Right kidney (tissue), 1 donor: Measurements from ENCODE around the gene SEL1L2.

Experiments used
- DNase-seq: peaks from one replicate; pipeline ENCODE4 v3.0.0-alpha.2; 2016

SEL1L2 gene

GRCh38 chr20:13865791-13866351 lies 124.5 kb downstream of the SEL1L2 start:
- DNase-seq: no peak

GRCh38 chr20:13865156-13865555 lies 125.3 kb downstream of the SEL1L2 start:
- DNase-seq: no peak

GRCh38 chr20:13863244-13863643 lies 127.2 kb downstream of the SEL1L2 start:
- no peak for DNase-seq

GRCh38 chr20:13862245-13862644 lies 128.2 kb downstream of the SEL1L2 start:
- DNase-seq: no peak

DNA sequence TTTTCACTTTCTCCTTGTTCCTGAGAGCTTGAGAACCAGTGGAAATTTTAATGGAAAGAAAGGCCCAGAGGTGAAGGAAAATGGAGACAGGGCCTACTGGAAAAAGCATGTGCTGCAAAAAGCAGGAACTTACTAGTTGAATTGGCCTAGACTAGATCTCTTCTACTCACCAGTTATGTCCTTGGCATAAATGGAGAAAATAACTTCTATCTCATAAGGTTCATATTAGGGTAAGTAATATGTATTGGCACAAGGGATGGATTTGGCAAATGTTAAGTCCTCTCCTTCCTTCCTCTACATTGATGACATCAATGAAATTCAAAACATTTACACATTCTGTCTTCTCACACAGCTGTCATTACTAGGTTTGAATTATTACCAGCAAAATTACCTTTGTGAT lies 131.5 kb downstream of the SEL1L2 start:
- DNase-seq: no peak

GRCh38 chr20:13858439-13858838 lies 132.0 kb downstream of the SEL1L2 start:
- DNase-seq: no peak

DNA sequence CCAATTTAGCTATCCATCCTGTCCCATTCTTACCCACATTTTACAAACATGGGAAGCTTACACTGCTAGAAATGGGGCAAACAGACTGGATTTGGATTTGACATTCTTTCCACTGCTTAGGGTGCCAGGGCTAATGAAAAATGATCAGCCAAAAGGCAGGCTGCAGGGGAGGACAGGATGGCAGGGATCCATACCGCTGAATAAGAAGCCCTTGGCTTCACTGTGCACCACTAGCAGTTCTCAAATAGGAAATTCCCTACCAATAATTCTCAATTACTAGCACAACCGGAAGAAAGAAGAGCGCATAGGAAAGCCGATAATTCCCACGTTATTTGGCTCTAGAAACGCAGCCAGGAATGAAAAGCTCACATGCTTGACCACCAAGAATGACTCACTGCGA lies 132.5 kb downstream of the SEL1L2 start:
- no peak for DNase-seq

DNA sequence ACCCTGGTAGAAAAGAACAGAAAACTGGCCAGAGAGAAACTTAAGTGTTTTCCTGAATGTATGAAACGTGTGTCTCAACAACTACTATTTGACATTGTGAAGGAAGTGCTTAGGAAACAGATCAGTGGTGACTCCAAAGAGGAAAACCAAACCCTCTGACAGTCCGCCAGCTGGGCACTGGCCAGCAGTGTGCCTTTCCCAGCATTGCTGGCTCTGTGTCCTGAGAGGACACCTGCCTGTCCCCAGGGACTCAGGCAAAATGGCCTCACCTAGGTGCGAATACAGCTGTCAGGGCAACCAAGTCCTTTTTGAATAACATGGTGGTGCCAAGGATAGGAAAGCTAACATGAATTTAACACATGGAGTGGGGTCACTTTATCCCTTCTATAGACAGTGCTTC lies 133.1 kb downstream of the SEL1L2 start:
- DNase-seq: no peak

GRCh38 chr20:13856354-13856753 lies 134.1 kb downstream of the SEL1L2 start:
- DNase-seq: no peak

DNA sequence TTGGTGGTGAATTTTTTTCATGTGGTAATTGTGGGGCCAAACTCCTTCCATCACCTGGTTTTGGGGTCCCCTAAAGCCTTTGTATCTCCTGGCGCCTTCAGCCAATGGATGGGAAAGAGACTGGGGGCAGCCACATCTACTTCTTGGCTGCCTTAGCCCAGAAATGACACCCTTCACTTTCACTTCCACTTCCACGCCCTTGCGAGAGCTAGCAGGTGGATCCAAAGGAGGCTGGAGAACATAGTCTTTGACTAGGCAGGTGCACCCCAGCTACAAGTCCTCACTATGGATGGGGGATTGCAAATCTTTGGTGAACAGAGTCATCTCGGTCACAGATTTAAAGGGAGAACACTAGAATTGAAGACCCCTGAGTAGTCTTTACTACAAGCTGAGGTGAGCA lies 134.8 kb downstream of the SEL1L2 start:
- no peak for DNase-seq

GRCh38 chr20:13852306-13852705 lies 138.1 kb downstream of the SEL1L2 start:
- DNase-seq: no peak

DNA sequence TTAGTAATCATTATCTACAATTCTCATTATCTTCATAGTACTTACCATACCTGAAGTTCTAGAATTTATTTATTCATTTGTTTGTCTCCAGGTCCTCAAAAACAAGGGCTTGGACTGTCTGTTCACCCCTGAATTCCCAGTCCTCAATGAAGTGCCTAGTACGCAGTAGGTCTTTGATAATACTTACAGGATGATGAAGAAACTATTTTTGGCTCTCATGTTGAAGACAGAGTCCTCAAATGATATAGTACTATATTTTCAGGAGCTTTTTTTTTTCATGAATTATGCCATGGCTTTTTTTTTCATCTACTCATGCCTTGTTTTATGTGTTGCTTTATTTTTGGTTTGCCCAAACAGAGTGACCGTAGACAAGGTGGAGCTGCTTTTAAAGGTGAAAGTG lies 139.1 kb downstream of the SEL1L2 start:
- no peak for DNase-seq

DNA sequence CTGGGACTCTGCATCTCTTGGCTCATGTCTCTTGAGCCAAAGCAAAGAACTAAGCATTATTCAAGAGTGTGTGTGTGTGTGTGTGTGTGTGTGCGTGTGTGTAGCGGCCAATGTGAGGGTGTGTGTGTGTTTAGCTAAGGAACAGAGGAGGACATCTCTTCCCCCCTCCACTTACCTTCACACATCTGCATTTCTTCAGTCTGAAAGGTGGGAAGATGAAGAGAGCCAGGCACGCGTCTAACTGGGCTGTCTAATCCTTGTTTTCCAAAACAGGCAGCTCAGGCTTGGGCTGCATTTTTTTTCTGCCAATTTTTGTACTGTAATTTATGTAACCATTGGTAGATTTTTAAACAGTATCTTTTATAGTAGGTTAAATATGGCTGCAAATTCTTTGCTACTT lies 146.1 kb downstream of the SEL1L2 start:
- DNase-seq: no peak

DNA sequence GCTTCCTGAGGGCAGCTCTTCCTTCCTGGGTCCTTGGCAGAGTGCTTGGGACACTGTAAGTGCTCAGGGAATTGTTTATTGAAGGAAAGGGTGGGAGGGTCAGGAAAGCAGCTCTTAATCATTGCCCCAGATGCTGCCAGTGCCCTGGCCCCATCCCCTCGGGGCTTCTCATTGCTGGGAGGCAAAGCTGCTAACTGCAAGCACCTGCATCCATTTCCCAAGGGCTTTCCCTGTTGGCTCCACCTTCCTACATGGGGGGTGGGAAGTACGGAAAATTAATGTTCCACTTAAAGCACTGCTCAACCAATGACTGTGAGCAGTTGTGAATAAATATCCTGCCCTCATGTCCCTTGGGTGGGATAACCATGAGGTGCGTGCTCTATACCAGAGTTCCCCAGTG lies 149.2 kb downstream of the SEL1L2 start:
- no peak for DNase-seq

GRCh38 chr20:13840093-13840465 lies 150.3 kb downstream of the SEL1L2 start:
- DNase-seq: no peak

GRCh38 chr20:13839421-13840092 lies 150.9 kb downstream of the SEL1L2 start:
- DNase-seq: no peak

- DNase-seq: no peak
These were observed 151.8 kb downstream of the SEL1L2 start for GRCh38 chr20:13838664-13839063.

GRCh38 chr20:13831476-13831875 lies 158.9 kb downstream of the SEL1L2 start:
- no peak for DNase-seq

- no peak for DNase-seq
These were observed 164.9 kb downstream of the SEL1L2 start for GRCh38 chr20:13825465-13825864.

DNA sequence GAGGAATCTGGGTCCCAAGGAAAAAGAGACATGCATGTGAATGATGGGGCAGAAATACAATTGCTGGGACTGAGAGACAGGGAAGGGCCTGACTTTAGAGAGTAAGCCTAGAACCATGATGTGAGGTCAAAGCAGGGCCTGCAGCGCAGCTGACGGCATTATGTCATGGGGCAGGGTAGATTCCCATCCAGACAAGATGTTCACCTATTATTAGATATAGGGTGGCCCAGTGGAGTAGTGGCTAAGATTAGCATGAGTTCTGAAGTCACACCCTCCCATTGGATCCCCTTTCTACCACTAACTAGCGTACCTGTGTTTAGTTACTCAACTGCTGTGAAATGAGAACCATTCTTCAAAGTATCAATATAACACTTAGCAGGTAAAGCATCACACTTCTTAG lies 166.0 kb downstream of the SEL1L2 start:
- no peak for DNase-seq

GRCh38 chr20:13822459-13822858 lies 168.0 kb downstream of the SEL1L2 start:
- DNase-seq: no peak

DNA sequence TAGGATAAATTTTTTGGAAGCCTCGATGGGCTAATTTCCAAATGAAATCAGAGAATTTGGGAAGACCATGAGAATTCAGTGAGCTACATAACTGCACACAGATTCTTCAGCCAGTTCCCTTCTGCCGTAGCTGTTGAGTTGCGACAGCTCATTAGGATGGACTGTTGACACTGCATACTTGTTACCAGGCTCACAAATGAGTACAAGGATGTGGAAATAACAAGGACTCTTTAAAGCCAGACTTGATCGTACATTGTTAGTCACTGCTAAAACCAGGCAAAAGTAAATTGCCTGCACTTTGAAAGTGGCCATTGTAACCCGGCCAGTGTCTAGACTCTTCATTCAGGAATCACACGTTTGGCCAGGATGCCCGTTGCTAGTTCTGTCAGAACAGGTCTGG lies 168.5 kb downstream of the SEL1L2 start:
- DNase-seq: no peak

- peak; percentile 18 for DNase-seq
These were observed 170.3 kb downstream of the SEL1L2 start for GRCh38 chr20:13819885-13820645.

GRCh38 chr20:13817342-13817741 lies 173.1 kb downstream of the SEL1L2 start:
- DNase-seq: no peak
